ENCODE results near the gene WNK1.

DNA sequence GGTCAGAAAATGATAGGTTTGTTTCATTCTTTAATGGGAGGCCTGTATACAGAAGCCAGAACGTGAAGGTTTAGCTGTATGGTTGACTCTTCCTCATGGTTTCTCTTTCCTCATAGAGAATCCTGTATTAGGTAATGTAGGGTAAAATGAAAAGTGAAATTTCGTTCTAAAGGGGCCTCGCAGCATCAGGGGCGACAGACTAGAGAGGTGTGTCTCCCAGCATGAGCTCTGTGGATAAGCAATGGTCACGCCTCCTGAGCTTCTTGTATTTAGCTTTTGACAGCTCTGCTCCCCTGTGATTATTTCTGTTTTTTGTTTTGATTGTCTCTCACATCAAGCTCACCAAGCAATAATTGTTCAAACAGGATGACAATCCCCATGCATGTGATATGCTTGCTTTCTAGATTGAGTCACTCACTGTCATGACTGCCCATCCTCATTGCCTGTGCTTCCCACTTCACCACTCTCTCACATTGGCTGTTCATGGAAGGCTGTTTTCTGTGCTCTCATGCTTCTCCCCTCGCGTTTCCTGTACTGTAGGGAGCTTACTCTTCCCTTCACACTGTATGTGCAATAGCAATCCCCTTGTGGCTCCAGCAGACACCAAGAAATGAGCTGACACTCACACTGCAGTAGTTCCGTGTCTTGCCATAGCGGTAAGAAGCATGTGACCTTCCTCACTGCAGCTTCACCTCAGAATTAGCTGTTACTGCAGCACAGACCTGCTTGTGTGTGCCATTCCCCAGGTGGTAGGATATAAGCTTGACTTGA, 153.1 kb downstream of the WNK1 start:
- TF ChIP-seq MAZ (IDR thresholded peaks at IDR 0.05; ENCODE audit: borderline replicate concordance, low read depth, low read length) (no peak), PHF8 (IDR thresholded peaks at IDR 0.05; ENCODE audit: borderline replicate concordance, low read depth) (no peak), POLR2A (IDR thresholded peaks at IDR 0.05; ENCODE audit: low read length) (no peak), HDAC2 (IDR thresholded peaks at IDR 0.05) (no peak)
- TF ChIP-seq, protein P1, sequence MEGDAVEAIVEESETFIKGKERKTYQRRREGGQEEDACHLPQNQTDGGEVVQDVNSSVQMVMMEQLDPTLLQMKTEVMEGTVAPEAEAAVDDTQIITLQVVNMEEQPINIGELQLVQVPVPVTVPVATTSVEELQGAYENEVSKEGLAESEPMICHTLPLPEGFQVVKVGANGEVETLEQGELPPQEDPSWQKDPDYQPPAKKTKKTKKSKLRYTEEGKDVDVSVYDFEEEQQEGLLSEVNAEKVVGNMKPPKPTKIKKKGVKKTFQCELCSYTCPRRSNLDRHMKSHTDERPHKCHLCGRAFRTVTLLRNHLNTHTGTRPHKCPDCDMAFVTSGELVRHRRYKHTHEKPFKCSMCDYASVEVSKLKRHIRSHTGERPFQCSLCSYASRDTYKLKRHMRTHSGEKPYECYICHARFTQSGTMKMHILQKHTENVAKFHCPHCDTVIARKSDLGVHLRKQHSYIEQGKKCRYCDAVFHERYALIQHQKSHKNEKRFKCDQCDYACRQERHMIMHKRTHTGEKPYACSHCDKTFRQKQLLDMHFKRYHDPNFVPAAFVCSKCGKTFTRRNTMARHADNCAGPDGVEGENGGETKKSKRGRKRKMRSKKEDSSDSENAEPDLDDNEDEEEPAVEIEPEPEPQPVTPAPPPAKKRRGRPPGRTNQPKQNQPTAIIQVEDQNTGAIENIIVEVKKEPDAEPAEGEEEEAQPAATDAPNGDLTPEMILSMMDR (IDR thresholded peaks at IDR 0.05): no peak

Measured in A549 (cell line).